Middle frontal gyrus (tissue), 1 donor: ENCODE data around the gene CNOT6.
"Not testable (repeated sequence)": the region's sequence is repeated elsewhere in the genome, so short reads cannot be mapped to it uniquely, and the experiment has no call there.

Source experiments
- DNase-seq: peaks from one replicate; pipeline ENCODE4 v3.0.0-alpha.2; 2015; ENCODE audit warnings: low spot score; ENCODE audit errors: extremely low spot score

CNOT6 gene

DNA sequence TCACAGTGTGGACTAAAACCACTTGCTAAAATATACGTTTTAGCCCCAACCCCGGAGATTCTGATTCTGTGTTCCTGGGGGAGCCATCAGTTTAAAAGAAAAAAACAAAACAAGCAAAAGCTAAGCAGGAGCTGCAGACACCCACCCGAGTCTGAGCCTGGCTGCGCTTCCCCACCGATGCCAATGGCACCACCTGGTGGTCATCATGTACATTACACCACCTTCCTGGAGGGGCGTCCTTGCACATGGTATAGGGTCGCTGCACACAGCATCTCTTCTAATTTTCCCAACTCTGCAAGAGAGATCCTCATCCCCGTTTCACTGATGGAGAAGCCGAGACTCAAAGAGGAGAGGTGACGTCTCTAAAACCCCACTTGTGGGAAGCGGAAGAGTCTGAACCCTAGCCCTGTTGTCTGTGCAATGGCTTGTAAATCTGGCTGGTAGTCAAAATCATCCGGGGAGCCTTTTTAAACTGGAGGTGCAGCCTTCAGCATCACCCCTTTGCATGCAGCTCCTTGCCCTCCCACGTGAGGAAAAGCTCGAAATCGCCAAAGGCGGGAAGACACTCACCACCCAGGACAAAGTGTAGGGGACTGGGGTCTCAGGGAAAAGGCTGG is 23.1 kb upstream of the CNOT6 start:
- peak; percentile 31 for DNase-seq

DNA sequence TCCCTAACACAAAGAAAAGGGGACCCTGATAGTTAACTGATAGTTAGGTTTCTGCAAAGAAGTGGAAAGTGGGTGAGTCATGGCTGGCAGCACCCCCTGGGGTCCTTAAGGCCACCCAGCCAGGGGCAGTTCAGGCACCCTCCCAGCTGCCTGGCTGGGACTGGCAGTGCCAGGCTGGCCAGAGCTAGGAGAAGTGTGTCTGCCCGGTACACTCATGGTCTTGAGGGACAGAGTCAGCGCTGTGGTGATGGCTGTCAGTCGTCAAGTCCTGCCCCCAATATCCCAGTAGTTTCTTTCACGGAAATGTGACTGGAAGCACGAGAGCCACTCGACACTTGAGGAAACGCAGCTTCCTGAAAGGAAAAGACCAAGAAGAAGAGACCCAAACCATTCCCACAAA is 22.3 kb upstream of the CNOT6 start:
- DNase-seq: no peak

DNA sequence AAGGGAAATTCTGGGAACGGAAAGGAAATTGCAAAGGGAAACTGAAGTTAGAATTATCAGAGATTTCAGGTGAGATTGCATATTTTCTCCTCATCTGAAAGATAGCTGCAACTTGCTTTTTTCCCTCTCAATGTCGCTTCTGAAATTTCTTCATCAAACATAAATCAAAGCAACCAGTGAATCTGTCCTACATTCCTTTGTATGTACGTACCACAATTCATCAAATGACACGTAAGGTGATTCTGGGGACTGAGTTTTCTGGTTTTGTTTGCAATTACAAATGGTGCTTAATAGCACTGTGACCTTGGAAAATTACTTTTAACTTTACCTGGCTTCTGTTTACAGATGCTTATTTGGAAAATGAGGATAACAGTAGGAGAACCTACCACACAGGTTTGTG is 21.9 kb upstream of the CNOT6 start:
- DNase-seq: no peak

DNA sequence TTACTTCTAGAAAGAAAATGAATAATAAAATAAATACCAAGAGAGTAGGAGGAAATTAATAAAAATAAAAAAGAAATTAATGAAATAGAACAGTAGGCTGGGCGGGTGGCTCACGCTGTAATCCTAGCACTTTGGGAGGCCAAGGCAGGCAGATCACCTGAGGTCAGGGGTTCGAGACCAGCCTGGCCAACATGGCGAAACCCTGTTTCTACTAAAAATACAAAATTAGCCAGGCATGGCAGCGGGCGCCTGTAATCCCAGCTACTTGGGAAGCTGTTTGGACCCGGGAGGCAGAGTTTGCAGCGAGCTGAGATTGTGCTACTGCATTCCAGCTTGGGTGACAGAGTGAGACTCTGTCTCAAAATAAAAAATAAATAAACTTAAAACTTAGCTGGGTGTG is 20.8 kb upstream of the CNOT6 start:
- not testable (repeated sequence) for DNase-seq

DNA sequence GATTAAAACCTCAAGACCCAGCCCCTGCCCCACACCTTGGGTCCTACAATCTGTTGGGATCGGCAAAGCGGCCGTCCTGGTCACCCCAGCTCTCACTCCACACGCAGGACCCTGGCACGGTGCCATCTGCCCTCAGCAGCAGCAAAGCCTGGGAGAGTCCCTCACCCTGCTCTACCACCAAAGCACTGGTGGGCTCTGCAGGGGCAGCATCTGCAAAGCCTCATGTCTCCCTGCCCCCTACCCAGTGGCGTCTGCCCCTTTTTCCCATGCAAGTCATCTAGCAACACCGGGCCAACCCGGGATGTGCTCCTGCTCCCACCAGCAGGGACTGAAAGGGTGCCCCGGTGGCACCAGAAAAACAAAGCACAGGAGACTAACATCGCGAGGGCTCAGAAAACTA is 19.6 kb upstream of the CNOT6 start:
- no peak for DNase-seq

DNA sequence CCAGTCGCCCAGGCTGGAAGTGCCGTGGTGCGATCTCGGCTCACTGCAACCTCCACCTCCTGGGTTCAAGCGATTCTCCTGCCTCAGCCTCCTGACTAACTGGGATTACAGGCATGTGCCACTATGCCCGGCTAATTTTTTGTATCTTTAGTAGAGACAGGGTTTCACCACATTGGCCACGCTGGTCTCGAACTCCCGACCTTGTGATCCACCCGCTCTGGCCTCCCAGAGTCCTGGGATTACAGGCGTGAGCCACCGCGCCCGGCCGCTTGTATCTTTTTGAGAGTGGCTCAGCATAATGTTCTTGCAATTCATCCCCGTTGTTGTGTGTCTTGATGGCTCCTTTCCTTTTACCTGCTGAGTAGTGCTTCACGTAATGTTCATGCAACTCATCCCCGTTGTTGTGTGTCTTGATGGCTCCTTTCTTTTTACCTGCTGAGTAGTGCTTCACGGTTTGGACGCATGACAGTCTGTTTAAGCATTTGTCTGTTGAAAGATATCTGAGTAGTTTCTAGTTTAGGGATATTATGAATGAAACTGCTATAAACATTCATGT is 18.1 kb upstream of the CNOT6 start:
- not testable (repeated sequence) for DNase-seq

DNA sequence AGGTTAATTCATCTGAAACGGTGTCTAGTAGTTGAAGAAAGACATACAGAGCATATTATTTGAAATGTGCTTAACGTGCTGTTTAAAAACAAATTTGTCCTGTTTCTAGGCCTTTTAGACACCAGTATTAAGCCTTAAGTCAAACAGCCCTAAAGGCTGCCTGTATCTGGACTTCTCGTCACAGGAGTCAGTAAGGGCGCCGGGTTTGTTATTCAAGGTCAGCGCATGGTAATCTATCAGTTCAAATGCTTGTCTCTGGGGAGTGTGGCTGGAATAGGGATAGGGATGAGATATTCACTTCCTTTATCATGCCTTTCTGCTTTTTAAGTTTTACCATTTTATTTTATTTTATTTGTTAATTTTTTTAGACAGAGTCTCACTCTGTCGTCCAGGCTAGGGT is 9.4 kb upstream of the CNOT6 start:
- DNase-seq: no peak

DNA sequence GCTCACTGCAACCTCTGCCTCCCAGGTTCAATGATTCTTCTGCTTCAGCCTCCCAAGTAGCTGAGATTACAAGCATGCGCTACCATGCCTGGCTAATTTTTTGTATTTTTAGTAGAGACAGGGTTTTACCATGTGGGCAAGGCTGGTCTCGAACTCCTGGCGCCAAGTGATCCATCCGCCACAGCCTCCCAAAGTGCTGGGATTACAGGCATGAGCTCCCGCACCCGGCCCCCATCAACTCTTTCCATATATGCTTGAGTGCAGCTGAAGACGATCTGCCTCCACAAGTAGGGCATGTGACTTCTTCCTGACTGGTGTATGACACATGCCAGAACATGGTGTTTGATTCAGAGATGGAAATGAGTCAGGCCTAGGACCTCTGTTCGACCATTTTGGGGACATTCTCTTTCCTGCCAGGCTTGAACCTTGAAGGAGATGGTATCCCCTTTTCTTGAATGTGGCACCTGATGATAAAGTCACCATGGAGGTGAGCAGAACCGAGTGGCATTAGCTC is 7.5 kb upstream of the CNOT6 start:
- DNase-seq: no peak

DNA sequence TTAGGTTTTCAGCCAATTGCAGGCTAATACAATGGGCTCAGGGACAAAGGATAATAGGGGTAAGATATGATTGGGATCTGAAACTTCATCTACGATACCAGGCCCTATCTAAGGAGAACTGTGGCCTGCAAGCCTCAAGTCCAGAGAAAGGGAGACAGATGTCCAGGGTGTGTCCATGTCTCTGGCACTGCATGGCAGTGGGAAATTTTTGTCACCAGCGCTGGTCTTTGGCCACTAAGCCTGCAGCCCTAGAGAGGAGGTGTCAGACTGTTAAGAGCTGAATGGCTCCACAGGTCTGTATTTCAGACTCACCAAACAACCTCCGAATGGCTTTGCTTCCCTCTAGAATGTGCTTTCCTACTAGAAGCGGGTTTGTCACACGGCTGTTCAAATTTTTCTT is 6.6 kb upstream of the CNOT6 start:
- DNase-seq: no peak

DNA sequence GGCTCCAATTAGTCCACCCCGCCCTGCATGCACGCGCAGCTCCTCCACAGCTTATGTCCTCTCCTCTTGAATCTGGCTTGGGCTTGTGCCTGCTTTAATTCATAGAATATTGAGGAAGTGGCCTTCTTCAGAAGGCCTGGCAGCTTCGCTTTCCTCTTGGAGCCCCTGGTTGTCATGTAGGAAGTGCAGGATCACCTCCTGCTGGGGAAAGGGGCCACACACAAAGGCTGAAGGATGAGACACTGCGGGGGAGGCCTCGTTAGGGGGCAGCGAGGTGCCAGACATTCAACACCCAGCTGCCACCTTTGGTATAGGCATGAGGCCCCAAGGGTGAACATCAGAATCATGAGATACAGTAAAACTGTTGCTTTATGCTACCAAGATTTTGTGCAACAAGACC is 2.7 kb upstream of the CNOT6 start:
- DNase-seq: no peak

DNA sequence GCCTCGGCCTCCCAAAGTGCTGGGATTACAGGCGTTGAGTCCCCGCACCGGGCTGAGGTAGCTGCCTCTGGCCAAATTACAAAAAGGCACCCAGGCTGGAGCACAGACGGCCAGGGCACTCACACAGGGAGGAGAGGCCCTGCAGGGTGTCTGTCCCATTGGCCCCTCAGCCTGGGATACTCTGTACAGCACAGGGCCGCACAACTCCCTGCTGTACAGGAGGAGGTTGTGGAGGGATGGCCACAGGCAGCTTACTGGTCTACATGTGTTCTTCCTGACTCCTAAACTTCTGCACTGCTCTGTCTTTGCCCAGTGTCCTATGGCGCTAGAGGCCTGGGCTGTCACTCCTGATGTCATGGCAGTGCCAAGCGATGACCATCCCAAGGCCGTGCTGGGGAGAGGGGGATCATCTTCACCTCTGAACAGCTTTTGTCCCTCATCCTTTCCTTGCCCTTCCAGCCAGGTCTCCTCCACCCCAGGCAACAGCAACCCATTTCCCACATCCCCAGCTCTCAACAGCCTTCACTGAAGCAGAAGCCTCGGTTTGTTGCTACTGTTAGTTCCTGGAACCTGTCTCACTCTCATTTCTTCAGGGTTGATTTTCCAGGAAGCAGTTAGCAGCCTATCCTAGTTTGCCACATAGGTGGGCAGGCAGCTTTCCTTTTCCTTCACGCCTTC is 1.8 kb upstream of the CNOT6 start:
- no peak for DNase-seq

DNA sequence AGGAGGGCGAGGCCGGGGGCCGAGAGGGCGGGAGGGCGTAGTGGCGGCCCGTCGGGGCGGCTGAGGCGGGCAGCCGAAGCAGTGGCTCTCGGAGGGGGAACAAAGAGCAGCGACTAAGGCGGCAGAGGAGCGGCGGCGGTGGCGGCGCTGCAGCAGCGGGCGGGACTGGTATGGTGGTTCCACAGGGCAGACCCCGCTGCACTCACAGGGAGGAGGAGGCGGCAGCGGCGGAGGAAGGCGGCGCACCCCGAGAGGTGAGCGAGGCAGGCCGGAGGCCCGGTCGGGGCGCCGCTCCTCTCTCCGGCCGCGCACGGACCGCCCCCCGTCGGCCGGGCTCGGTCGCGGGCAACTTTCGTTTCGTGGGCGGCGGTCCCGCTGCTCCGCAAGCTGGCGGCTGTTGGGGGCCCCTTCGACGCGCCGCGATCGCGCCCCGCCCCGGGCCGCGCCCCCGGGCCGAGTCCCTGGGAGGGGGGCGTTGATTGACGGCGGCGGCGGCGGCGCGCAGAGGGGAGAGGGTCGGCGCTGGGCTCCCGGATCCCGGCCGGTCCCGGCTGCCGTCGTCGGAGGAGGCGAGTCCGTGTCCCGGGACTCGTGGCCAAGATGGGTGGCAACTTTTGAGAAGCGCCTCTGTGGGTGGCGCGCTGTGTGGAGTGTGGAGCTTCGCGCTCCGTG is 467 bp downstream of the CNOT6 start:
- no peak for DNase-seq

DNA sequence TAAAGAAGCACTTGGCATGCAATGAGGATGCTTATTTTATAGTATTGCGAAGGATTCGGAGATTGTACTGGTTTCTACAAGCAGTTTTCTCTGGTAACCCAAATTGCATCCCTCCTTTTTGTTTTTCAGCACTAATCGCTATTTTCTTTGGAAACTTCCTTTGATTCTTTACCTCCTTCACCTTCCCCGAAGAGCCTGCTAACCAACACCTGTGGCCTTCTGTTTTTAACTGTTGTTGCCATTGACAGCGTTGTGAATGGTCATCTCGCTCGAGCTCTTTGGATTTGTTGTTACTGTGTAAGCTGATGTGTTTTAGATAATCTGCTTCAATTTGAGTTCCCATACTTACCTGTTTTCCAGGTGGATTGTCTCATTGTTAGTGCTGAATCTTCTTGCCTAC is 1.1 kb downstream of the CNOT6 start:
- no peak for DNase-seq

DNA sequence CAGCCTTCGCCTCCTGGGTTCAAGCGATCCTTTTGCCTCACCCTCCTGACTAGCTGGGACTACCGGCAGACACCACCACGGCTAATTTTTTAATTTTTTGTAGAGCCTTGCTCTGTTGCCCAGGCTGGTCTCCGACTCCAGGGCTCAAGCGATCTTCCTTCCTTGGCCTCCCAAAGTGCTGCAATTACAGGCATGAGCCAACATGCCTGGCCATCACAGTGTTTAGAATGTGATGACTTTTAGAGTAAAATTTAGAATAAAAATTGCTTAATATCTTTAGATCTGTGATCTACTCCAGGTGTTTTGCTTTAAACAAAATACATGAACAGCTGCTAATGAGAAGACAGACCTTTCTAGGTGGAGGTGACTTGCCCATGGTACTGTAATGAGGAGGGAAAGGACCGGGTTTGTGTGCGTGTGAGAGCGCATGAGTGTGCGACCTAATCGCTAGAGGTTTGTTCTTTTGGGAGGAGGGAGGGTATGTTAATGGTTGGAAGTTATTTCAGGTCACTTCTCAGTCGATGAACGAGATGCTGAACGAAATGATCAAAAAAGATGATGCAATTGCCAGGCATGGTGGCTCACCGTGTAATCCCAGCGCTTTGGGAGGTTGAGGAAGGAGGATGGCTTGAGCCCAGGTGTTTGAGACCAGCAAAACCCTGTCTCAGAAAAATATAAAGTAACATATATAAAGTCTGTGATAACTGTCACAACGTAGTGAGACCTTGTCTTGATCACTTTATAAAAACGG is 2.0 kb downstream of the CNOT6 start:
- DNase-seq: no peak

DNA sequence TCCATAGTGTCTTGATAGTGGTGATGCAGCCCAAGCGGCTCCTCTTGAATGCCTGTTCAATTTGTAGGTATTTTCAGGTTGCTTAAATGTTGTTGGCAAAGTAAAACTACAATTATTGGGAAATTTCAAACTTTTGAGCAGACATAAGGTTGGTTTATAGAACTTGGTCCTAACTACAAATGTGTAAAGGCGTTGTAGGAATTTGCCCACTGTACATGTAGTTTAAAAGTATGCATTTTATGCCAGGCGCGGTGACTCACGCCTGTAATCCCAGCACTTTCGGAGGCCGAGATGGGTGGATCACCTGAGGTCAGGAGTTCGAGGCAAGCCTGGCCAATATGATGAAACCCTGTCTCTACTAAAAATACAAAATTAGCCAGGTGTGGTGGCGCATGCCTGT is 2.6 kb downstream of the CNOT6 start:
- DNase-seq: not testable (repeated sequence)

DNA sequence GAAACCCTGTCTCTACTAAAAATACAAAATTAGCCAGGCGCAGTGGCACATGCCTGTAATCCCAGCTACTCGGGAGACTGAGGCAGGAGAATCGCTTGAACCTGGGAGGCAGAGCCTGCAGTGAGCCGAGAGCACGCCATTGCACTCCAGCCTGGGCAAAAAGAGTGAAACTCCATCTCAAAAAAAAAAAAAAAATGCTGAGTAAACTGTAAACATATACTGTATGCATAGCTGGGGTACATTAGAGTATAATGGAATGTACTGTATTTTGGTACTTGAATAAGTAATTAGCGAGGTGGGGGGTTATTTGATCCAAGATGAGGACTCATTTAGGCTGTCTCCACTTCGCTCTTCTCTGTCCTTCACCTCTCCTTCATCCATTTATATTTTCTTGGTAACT is 3.7 kb downstream of the CNOT6 start:
- not testable (repeated sequence) for DNase-seq

DNA sequence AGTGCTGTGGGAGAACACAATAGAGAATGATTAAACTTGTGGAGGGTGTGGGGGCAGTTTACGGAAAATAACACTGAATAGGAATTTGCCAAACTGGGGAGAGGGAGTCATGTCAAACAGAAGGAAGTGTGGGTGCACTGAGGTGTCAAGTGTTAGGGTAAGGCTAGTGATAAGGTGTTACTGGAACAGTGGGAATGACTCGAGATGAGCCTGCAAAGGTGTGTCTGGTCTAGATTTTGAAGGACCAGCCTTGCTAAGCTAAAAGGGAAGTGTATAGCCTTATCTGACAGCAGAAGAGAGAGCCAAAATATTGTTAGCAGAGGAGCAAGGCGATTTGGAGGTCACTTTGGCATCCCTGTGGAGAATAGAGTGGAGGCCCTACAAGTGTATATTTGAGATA is 4.2 kb downstream of the CNOT6 start:
- no peak for DNase-seq

DNA sequence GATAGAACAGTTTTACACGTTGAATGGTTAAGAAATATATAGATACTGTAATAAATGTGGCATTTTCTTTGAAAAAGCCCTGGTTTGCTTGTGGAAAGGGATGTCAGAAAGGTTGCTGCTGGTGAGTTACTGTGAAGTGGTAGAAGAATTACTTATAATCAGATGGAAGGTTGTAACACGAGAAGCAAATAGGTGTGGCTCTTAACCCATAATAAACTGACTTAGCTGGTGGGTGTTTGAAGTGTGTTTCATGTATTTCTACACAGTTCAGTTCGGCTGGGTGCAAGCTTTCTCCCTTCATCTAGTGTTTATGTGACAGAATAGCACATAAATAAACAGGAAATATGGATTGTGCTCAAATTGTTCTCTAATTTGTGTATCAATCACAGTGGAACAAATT is 5.5 kb downstream of the CNOT6 start:
- DNase-seq: no peak

DNA sequence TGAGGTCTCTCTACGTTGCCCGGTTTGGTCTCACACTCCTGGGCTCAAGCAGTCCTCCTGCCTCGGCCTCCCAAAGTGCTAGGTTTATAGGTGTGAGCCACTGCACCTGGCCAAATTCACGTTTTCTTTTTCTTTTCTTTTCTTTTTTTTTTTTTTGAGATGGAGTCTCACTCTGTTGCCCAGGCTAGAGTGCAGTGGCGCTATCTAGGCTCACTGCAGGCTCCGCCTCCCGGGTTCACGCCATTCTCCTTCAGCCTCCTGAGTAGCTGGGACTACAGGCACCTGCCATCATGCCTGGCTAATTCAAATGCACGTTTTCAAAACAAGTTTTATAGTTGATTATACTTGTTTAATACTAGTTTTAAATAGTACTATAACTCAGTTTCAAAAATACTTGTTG is 6.1 kb downstream of the CNOT6 start:
- not testable (repeated sequence) for DNase-seq

DNA sequence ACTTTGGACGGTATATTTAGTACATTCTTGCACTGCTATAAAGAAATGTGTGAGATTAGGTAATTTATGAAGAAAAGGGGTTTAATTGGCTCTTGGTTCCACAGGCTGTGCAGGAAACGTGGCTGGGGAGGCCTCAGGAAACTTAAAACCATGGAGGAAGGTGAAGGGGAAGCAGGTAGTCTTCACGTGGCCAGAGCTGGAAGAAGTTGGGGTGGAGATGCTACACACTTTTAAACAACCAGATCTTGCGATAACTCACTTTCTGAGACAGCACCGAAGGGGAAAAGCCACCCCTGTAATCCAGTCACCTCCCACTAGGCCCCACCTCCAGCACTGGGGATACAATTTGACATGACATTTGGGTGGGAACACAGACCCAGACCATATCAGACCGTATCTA is 13.5 kb downstream of the CNOT6 start:
- no peak for DNase-seq

DNA sequence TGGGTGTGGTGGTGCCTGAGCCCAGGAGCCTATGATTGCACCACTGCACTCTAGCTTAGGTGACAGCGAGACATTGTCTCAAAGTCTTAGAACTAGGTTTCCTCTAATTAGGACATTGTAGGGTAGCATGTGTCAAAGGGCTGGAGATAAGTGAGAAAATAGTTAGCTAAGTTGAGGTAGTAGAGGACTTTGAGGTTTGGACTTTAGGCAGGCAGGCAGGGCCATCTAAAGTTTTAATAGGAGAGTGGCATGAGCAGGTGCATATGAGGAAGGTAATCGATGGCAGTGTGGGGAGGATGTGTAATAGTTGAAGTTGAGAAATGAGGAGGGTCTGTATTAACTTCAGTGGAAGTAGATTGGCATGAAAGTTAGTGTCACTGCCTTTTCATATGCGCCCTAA is 21.1 kb downstream of the CNOT6 start:
- no peak for DNase-seq

DNA sequence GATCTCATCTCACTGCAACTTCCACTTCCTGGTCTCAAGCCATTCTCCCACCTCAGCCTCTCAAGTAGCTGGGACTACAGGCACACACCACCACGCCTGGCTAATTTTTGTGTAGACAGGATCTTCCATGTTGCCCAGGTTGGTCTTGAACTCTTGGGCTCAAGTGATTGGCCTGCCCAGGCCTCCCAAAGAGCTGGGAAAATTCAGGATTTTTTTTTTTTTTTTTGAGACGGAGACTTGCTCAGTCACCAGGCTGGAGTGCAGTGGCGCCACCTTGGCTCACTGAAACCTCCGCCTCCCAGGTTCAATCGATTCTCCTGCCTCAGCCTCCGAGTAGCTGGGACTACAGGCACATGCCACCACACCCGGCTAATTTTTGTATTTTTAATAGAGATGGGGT is 21.8 kb downstream of the CNOT6 start:
- not testable (repeated sequence) for DNase-seq
